ENCODE measurements around the gene IL5RA.
A peak's percentile ranks its signal among the peaks of the same experiment; 100 is the strongest.

Gene IL5RA

DNA sequence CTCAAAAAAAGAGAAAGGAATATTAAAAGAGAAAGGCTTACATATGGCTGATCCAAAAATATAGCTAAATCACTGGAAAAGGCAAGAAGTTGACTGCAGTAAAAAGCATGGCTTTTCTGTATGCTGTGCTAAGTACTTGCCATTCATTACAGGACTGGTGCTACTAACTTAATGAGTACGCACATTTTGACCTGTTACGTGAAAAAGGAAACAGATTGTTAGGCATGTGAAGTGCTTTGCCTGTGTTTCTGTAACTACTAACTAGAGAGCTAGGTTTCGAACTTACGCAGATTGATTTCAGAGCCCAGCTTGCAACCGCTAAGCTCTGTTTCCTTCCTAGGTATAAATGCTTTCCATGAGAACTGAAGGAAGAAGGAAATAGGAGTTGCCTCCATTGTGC is 19.4 kb upstream of the IL5RA start:
- Histone ChIP-seq H3K4me3 (ENCODE audit: low read length) (no peak overlapping the region), H3K4me1 (ENCODE audit: control insufficient read depth, insufficient read depth, low read length) (no peaks in the 10 kb centered on the region), H3K27me3 (ENCODE audit: control insufficient read depth, insufficient read depth, low read length) (no peaks in the 10 kb centered on the region), H3K36me3 (ENCODE audit: control insufficient read depth, insufficient read depth, low read length) (peaks cover 8% of the 10 kb centered on the region; the same call in 1 of the 2 replicates), H3K9me3 (ENCODE audit: control insufficient read depth, insufficient read depth, low read length) (no peaks in the 10 kb centered on the region), H3K27ac (ENCODE audit: low read length) (no peak overlapping the region)
- DNase-seq (ENCODE audit: low read depth, low spot score): no peak
- no CpG with 5 or more reads among the region's 5 CpGs for WGBS (ENCODE audit: insufficient coverage, insufficient read length)

DNA sequence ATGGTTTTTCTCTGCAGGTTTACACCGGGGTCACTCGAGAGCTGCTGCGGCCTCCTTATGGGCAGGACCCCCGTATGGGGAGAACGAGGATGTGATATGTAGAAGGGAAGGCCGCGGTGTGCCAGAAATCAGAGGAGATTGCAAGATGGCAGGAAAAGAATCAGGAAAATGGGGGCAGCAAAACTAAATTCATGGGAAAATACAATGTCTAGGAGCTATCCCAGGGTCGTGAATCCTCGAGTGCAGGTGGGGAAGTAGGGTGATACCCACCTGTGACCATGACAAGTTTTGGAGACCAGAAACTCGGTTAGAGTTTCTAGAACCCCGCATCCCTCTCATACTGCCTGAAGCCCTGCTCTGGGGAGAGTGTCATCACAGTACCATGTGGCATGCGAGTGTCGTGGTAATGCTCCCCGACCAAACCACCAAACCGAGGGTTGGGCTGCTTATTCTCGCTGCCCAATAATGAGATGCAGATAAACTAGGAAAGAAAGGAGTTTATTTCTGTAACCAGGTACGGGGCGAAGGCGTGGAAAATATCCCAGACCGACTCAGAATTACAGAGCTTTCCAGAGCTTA is 17.3 kb upstream of the IL5RA start:
- no CpG with 5 or more reads among the region's 20 CpGs for WGBS (ENCODE audit: insufficient coverage, insufficient read length)
- Histone ChIP-seq H3K4me3 (ENCODE audit: low read length) (peak overlapping the region; percentile 98), H3K27me3 (ENCODE audit: control insufficient read depth, insufficient read depth, low read length) (no peaks in the 10 kb centered on the region)

GRCh38 chr3:3126477-3127431 is 16.6 kb upstream of the IL5RA start, which contains the start of gene TRNT1:
TRNT1 (plus strand) TSS chr3:3126940; CDS start chr3:3129041, 2,101 bp downstream.
- Histone ChIP-seq H3K9me3 (ENCODE audit: control insufficient read depth, insufficient read depth, low read length) (no peaks in the 10 kb centered on the region), H3K36me3 (ENCODE audit: control insufficient read depth, insufficient read depth, low read length) (peaks cover 8% of the 10 kb centered on the region; the same call in 1 of the 2 replicates), H3K27me3 (ENCODE audit: control insufficient read depth, insufficient read depth, low read length) (no peaks in the 10 kb centered on the region), H3K4me3 (ENCODE audit: low read length) (peak within 1 kb of the TSS; percentile 98), H3K4me1 (ENCODE audit: control insufficient read depth, insufficient read depth, low read length) (no peaks in the 10 kb centered on the region), H3K27ac (ENCODE audit: low read length) (no peak within 1 kb of the TSS)
- WGBS (ENCODE audit: insufficient coverage, insufficient read length): no CpG with 5 or more reads among the region's 100 CpGs
- peak; percentile 71 for DNase-seq (ENCODE audit: low read depth, low spot score)

More for the DNA sequence above, 17.3 kb upstream of the IL5RA start:
- Histone ChIP-seq H3K4me1 (ENCODE audit: control insufficient read depth, insufficient read depth, low read length) (no peaks in the 10 kb centered on the region), H3K9me3 (ENCODE audit: control insufficient read depth, insufficient read depth, low read length) (no peaks in the 10 kb centered on the region), H3K27ac (ENCODE audit: low read length) (no peak overlapping the region), H3K36me3 (ENCODE audit: control insufficient read depth, insufficient read depth, low read length) (peaks cover 8% of the 10 kb centered on the region; the same call in 1 of the 2 replicates)
- no peak for DNase-seq (ENCODE audit: low read depth, low spot score)

DNA sequence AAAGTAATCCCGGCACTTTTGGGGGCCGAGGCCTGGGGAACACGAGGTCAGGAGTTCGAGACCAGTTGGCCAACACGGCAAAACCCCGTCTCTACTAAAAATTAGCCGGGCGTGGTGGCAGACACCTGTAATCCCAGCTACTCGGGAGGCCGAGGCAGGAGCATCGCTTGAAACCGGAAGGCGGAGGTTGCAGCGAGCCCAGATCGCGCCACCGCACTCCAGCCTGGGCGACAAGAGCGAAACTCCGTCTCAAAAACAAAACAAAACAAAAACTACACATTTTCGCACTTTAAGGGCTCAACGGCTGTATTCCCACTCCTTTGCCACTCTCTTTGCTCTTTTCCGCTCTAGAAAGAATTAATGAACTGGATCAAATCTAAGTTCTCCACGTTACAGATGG is 15.8 kb upstream of the IL5RA start:
- Histone ChIP-seq H3K27me3 (ENCODE audit: control insufficient read depth, insufficient read depth, low read length) (no peaks in the 10 kb centered on the region), H3K27ac (ENCODE audit: low read length) (no peak overlapping the region), H3K4me1 (ENCODE audit: control insufficient read depth, insufficient read depth, low read length) (no peaks in the 10 kb centered on the region), H3K9me3 (ENCODE audit: control insufficient read depth, insufficient read depth, low read length) (no peaks in the 10 kb centered on the region), H3K36me3 (ENCODE audit: control insufficient read depth, insufficient read depth, low read length) (peaks cover 8% of the 10 kb centered on the region; the same call in 1 of the 2 replicates), H3K4me3 (ENCODE audit: low read length) (peak overlapping the region; percentile 98; the same call in 1 of the 2 replicates)
- no CpG with 5 or more reads among the region's 24 CpGs for WGBS (ENCODE audit: insufficient coverage, insufficient read length)
- no peak for DNase-seq (ENCODE audit: low read depth, low spot score)

GRCh38 chr3:3119393-3119851 is 9.2 kb upstream of the IL5RA start:
- no peaks in the 10 kb centered on the region for H3K9me3 ChIP-seq (ENCODE audit: control insufficient read depth, insufficient read depth, low read length)
- DNase-seq (ENCODE audit: low read depth, low spot score): no peak
- no peak overlapping the region for H3K4me3 ChIP-seq (ENCODE audit: low read length)
- no CpG with 5 or more reads among the region's 4 CpGs for WGBS (ENCODE audit: insufficient coverage, insufficient read length)
- H3K27ac ChIP-seq (ENCODE audit: low read length): no peak overlapping the region
- no peaks in the 10 kb centered on the region for H3K27me3 ChIP-seq (ENCODE audit: control insufficient read depth, insufficient read depth, low read length)
- no peaks in the 10 kb centered on the region for H3K4me1 ChIP-seq (ENCODE audit: control insufficient read depth, insufficient read depth, low read length)
- H3K36me3 ChIP-seq (ENCODE audit: control insufficient read depth, insufficient read depth, low read length): no peaks in the 10 kb centered on the region

DNA sequence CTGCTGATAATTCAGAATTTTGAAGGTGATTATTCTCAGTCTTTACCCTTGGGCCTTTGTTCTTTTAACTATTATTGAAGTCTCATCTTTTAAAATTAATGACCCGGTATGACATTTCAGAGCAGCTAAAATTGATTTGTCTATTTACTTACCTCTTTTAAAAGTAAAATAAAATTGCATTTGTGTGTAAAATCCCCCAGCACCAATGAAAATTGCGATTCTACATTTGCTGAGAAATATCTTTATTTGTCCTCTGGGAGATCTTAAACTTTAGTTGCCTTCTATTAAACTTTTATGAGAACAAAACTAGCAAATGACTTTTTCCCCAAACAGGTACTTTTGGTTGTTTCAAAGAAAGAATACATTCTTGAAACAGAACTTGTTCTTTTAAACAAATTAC is 7.5 kb upstream of the IL5RA start:
- DNase-seq (ENCODE audit: low read depth, low spot score): no peak
- no peaks in the 10 kb centered on the region for H3K9me3 ChIP-seq (ENCODE audit: control insufficient read depth, insufficient read depth, low read length)
- H3K4me3 ChIP-seq (ENCODE audit: low read length): no peak overlapping the region
- H3K36me3 ChIP-seq (ENCODE audit: control insufficient read depth, insufficient read depth, low read length): no peaks in the 10 kb centered on the region
- WGBS (ENCODE audit: insufficient coverage, insufficient read length): no CpG with 5 or more reads among the region's 2 CpGs
- H3K4me1 ChIP-seq (ENCODE audit: control insufficient read depth, insufficient read depth, low read length): no peaks in the 10 kb centered on the region
- H3K27ac ChIP-seq (ENCODE audit: low read length): no peak overlapping the region
- H3K27me3 ChIP-seq (ENCODE audit: control insufficient read depth, insufficient read depth, low read length): no peaks in the 10 kb centered on the region

DNA sequence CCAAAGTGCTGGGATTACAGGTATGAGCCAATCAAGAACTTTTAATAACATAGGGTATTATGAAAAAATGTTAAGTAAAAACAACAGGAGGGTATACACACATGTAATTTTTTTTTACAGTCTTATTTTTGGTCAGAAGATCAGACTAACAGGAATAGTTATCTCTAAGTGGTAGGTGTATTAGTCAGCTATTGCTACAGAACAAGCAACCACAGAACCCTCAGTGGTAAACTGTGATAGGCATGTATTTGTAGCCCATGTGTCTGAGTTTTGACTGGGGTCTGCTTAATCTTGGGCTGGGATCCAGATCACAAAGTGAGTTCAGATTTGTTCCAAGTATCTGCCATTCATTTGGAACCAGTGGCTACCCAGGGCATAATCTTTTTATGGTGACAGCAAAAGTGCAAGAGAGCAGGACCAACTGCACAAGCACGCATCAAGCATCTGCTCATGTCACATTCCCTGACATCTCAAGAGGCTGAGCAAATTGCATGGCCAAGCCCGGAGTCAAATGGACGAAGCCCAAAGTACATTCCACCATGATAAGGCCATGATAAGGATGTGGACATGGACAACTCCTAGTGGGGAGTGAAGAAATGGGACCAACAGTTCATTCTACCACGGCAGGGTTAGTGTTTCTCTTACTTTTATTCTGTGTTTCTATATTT is 3.0 kb upstream of the IL5RA start:
- no peaks in the 10 kb centered on the region for H3K9me3 ChIP-seq (ENCODE audit: control insufficient read depth, insufficient read depth, low read length)
- H3K4me3 ChIP-seq (ENCODE audit: low read length): no peak overlapping the region
- H3K36me3 ChIP-seq (ENCODE audit: control insufficient read depth, insufficient read depth, low read length): no peaks in the 10 kb centered on the region
- H3K4me1 ChIP-seq (ENCODE audit: control insufficient read depth, insufficient read depth, low read length): no peaks in the 10 kb centered on the region
- no peaks in the 10 kb centered on the region for H3K27me3 ChIP-seq (ENCODE audit: control insufficient read depth, insufficient read depth, low read length)
- WGBS (ENCODE audit: insufficient coverage, insufficient read length): no CpG with 5 or more reads among the region's 4 CpGs
- DNase-seq (ENCODE audit: low read depth, low spot score): no peak
- no peak overlapping the region for H3K27ac ChIP-seq (ENCODE audit: low read length)

DNA sequence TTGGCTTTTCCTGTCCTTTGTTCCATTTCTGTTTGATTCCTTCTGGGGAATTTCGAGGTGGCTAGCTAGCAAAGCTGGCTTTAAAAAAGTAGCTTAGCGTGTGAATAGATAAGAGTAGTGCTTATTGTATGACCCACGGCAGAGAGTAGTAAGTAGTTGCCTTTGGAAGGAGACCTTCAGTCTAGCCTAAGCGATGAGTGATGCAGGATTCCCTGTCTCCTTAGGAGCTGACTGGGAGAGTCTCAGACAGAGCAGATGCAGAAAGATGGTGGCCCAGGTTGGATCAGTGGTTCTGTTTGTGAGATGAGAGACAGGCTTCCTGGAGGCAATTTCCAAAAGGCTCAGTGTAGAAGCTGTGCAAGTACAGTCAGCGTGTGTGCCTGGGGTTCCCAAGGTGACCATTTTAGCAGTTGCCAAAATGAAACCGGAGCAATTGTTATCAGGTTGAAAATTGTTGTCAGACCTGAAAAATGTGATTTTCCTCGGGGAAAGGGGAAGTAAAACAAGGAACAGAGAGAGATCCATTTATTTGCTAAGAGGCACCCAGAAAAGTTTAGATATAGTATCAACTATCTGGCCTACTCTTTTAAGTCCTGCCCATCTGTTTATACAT is 681 bp upstream of the IL5RA start:
- Histone ChIP-seq H3K4me1 (ENCODE audit: control insufficient read depth, insufficient read depth, low read length) (no peaks in the 10 kb centered on the region), H3K9me3 (ENCODE audit: control insufficient read depth, insufficient read depth, low read length) (no peaks in the 10 kb centered on the region), H3K27ac (ENCODE audit: low read length) (no peak overlapping the region), H3K27me3 (ENCODE audit: control insufficient read depth, insufficient read depth, low read length) (no peaks in the 10 kb centered on the region), H3K4me3 (ENCODE audit: low read length) (no peak overlapping the region), H3K36me3 (ENCODE audit: control insufficient read depth, insufficient read depth, low read length) (no peaks in the 10 kb centered on the region)
- no peak for DNase-seq (ENCODE audit: low read depth, low spot score)
- WGBS (ENCODE audit: insufficient coverage, insufficient read length): no CpG with 5 or more reads among the region's 7 CpGs

- H3K36me3 ChIP-seq (ENCODE audit: control insufficient read depth, insufficient read depth, low read length): no peaks in the 10 kb centered on the region
- H3K4me1 ChIP-seq (ENCODE audit: control insufficient read depth, insufficient read depth, low read length): no peaks in the 10 kb centered on the region
- no peaks in the 10 kb centered on the region for H3K27me3 ChIP-seq (ENCODE audit: control insufficient read depth, insufficient read depth, low read length)
- no peak overlapping the region for H3K4me3 ChIP-seq (ENCODE audit: low read length)
- no CpG with 5 or more reads among the region's 11 CpGs for WGBS (ENCODE audit: insufficient coverage, insufficient read length)
- DNase-seq (ENCODE audit: low read depth, low spot score): no peak
- no peak overlapping the region for H3K27ac ChIP-seq (ENCODE audit: low read length)
- no peaks in the 10 kb centered on the region for H3K9me3 ChIP-seq (ENCODE audit: control insufficient read depth, insufficient read depth, low read length)
Observed at GRCh38 chr3:3109407-3110298, 521 bp downstream of the IL5RA start.

Data from iPS DF 6.9 (cell line).